GM23338 (cell line): ENCODE measurements around the gene RAB12. TPM values are rescaled to one million over a fixed set of nuclear protein-coding genes. Genes with fewer than 3 reads are reported as not detected.

ENCODE experiments used
- ATAC-seq: fragments of 200-7000 bp; cut with Tn5 transposase; 3 replicates; pipeline ENCODE4 v1.9.1; 2020
- DNase-seq: peaks from one replicate; pipeline ENCODE4 v3.0.0-alpha.2; 2015; ENCODE audit warnings: low spot score
- H2AFZ ChIP-seq: fragments of 200-600 bp; sonication (generic); 2 replicates; pipeline ENCODE4 v1.8.0; 2016; ENCODE audit warnings: antibody characterized with exemption, mild to moderate bottlenecking, moderate library complexity
- H3F3A ChIP-seq: fragments of 200-600 bp; sonication (generic); replicated peaks from 2 replicates; pipeline ENCODE4 v1.8.0; 2017; ENCODE audit warnings: antibody characterized with exemption, mixed run types, low read depth
- H3K27ac ChIP-seq: fragments of 200-600 bp; sonication (generic); 2 replicates; pipeline ENCODE4 v1.6.1; 2016; ENCODE audit warnings: low read depth
- H3K27me3 ChIP-seq: fragments of 200-600 bp; sonication (generic); 2 replicates; pipeline ENCODE4 v1.8.0; 2016; ENCODE audit warnings: mild to moderate bottlenecking, mixed run types, moderate library complexity; ENCODE audit not compliant: insufficient read depth
- H3K36me3 ChIP-seq: fragments of 200-600 bp; sonication (generic); 2 replicates; pipeline ENCODE4 v1.8.0; 2016; ENCODE audit warnings: mild to moderate bottlenecking; ENCODE audit not compliant: insufficient read depth
- H3K4me1 ChIP-seq: fragments of 200-600 bp; sonication (generic); 2 replicates; pipeline ENCODE4 v1.8.0; 2016; ENCODE audit warnings: mild to moderate bottlenecking, moderate library complexity; ENCODE audit not compliant: insufficient read depth
- H3K4me2 ChIP-seq: fragments of 200-600 bp; sonication (generic); 2 replicates; pipeline ENCODE4 v1.7.1; 2017; ENCODE audit warnings: mixed run types
- H3K4me3 ChIP-seq: fragments of 200-600 bp; sonication (generic); 2 replicates; pipeline ENCODE4 v1.6.1; 2016; ENCODE audit warnings: mixed run types
- H3K79me2 ChIP-seq: fragments of 200-600 bp; sonication (generic); replicated peaks from 2 replicates; pipeline ENCODE4 v1.8.0; 2017; ENCODE audit warnings: mild to moderate bottlenecking; ENCODE audit not compliant: insufficient read depth
- H3K9me2 ChIP-seq: fragments of 200-600 bp; sonication (generic); 2 replicates; pipeline ENCODE4 v1.8.0; 2017; ENCODE audit not compliant: insufficient read depth
- H4K20me1 ChIP-seq: fragments of 200-600 bp; sonication (generic); replicated peaks from 2 replicates; pipeline ENCODE4 v1.8.0; 2017; ENCODE audit warnings: mild to moderate bottlenecking; ENCODE audit not compliant: insufficient read depth
- H3K27ac Mint-ChIP-seq: 2 replicates; pipeline ENCODE4 v1.8.0; 2020; ENCODE audit warnings: inconsistent platforms, mild to moderate bottlenecking, moderate library complexity, mixed read lengths
- H3K27me3 Mint-ChIP-seq: 3 replicates; pipeline ENCODE4 v1.8.0; 2022; ENCODE audit warnings: low read depth, mild to moderate bottlenecking, moderate library complexity, mixed read lengths, inconsistent platforms; ENCODE audit not compliant: insufficient read depth, poor library complexity
- H3K36me3 Mint-ChIP-seq: 3 replicates; pipeline ENCODE4 v1.8.0; 2021; ENCODE audit warnings: low read depth, mild to moderate bottlenecking, inconsistent platforms, moderate library complexity, mixed read lengths
- H3K4me1 Mint-ChIP-seq: 3 replicates; pipeline ENCODE4 v1.8.0; 2020; ENCODE audit warnings: mild to moderate bottlenecking, inconsistent platforms, mixed read lengths
- H3K4me3 Mint-ChIP-seq: 3 replicates; pipeline ENCODE4 v1.8.0; 2021; ENCODE audit warnings: moderate library complexity, mild to moderate bottlenecking, inconsistent platforms, mixed read lengths
- H3K9me3 Mint-ChIP-seq: 3 replicates; pipeline ENCODE4 v1.8.0; 2020; ENCODE audit warnings: moderate library complexity, mild to moderate bottlenecking, inconsistent platforms, mixed read lengths
- CREB1 ChIP-seq: fragments of 250-450 bp; sonication (Bioruptor Pico); IDR thresholded peaks from 2 replicates; pipeline ENCODE4 v1.5.0; 2020; ENCODE audit warnings: low read depth, mild to moderate bottlenecking, moderate library complexity
- CTCF ChIP-seq, 2 experiments: fragments of 200-600 bp in 1 of 2; sonication (generic) in 1 of 2; conservative IDR thresholded peaks; 2 replicates each; pipeline versions ENCODE4 v1.5.1 to v1.6.1; 2016 to 2017; ENCODE audit warnings: antibody characterized with exemption in 2 of 2, low read depth in 2 of 2, mild to moderate bottlenecking in 2 of 2, moderate library complexity in 1 of 2
- ETS1 ChIP-seq: IDR thresholded peaks from 2 replicates; pipeline ENCODE4 v1.6.1; 2016; ENCODE audit warnings: antibody characterized with exemption
- EZH2 ChIP-seq: fragments of 200-600 bp; sonication (generic); IDR thresholded peaks from one replicate; pipeline ENCODE4 v1.8.0; 2017; ENCODE audit warnings: antibody characterized with exemption, mild to moderate bottlenecking, low read depth; ENCODE audit not compliant: unreplicated experiment
- EZH2phosphoT487 ChIP-seq: fragments of 200-600 bp; sonication (generic); IDR thresholded peaks from one replicate; pipeline ENCODE4 v1.8.1; 2018; ENCODE audit warnings: antibody characterized with exemption; ENCODE audit not compliant: unreplicated experiment
- JUNB ChIP-seq: IDR thresholded peaks from one replicate; pipeline ENCODE4 v1.6.1; 2016; ENCODE audit warnings: antibody characterized with exemption; ENCODE audit not compliant: unreplicated experiment
- NANOG ChIP-seq: IDR thresholded peaks from 2 replicates; pipeline ENCODE4 v1.6.1; 2016; ENCODE audit warnings: antibody characterized with exemption, borderline replicate concordance
- POLR2AphosphoS5 ChIP-seq: IDR thresholded peaks from 2 replicates; pipeline ENCODE4 v1.6.1; 2016; ENCODE audit warnings: antibody characterized with exemption, low read depth
- REST ChIP-seq: IDR thresholded peaks from one replicate; pipeline ENCODE4 v1.6.1; 2018; ENCODE audit warnings: antibody characterized with exemption; ENCODE audit not compliant: unreplicated experiment
- STAT1 ChIP-seq: IDR thresholded peaks from one replicate; pipeline ENCODE4 v1.6.1; 2016; ENCODE audit warnings: antibody characterized with exemption; ENCODE audit not compliant: unreplicated experiment
- ZNF114 ChIP-seq: fragments of 250-450 bp; sonication (Bioruptor Pico); IDR thresholded peaks from 2 replicates; pipeline ENCODE4 v1.5.0; 2020; ENCODE audit warnings: mild to moderate bottlenecking, moderate library complexity
- ZNF331 ChIP-seq: fragments of 250-450 bp; sonication (Bioruptor Pico); IDR thresholded peaks from 2 replicates; pipeline ENCODE4 v1.5.0; 2020; ENCODE audit warnings: low read depth, mild to moderate bottlenecking, moderate library complexity
- ZNF462 ChIP-seq: fragments of 250-450 bp; sonication (Bioruptor Pico); IDR thresholded peaks from 2 replicates; pipeline ENCODE4 v1.5.0; 2020; ENCODE audit warnings: mild to moderate bottlenecking, moderate library complexity
- polyA plus RNA-seq: library from polyadenylated mRNA; unstranded; fragments of >200 nt; fragmentation: Nextera tagmentation; extraction: Ambion mirVana; gene quantifications from 2 replicates; pipeline ENCODE4 v1.2.1, GENCODE V29; 2016
- total RNA-seq: library from RNA; depleted of rRNA; stranded (reverse); fragments of >200 nt; shearing (Covaris generic); gene quantifications from 2 replicates; pipeline ENCODE4 v1.2.3, GENCODE V29; 2014

The RAB12 gene
- total and polyA plus RNA-seq, 2 experiments from 2014 or later = 16.7 to 80.4 TPM

GRCh38 chr18:8685914-8686216 is 76.6 kb downstream of the RAB12 start:
- Mint-ChIP-seq H3K9me3 (no peaks in the 10 kb centered on the region), H3K36me3 (no peaks in the 10 kb centered on the region), H3K4me1 (peaks cover 28% of the 10 kb centered on the region), H3K27ac (no peak overlapping the region), H3K4me3 (no peak overlapping the region), H3K27me3 (peaks cover 12% of the 10 kb centered on the region)
- Histone ChIP-seq H3K27me3 (no peaks in the 10 kb centered on the region), H3K9me2 (no peaks in the 10 kb centered on the region), H3K4me1 (peaks cover 24% of the 10 kb centered on the region), H2AFZ (peak overlapping the region; percentile 97), H3K4me3 (no peak overlapping the region), H3K36me3 (no peaks in the 10 kb centered on the region), H3K4me2 (no peak overlapping the region), H4K20me1 (no peaks in the 10 kb centered on the region), H3K79me2 (no peaks in the 10 kb centered on the region), H3F3A (no peaks in the 10 kb centered on the region), H3K27ac (no peak overlapping the region)
- DNase-seq = no peak
- ATAC-seq = no peak
- TF ChIP-seq CREB1 (CRISPR knock-in tag) = no peak
- no peak for TF ChIP-seq CTCF (conservative IDR thresholded peaks at IDR 0.05; ENCODE audit: low read depth in 2 of 2)
- TF ChIP-seq JUNB = no peak
- no peak for TF ChIP-seq REST
- no peak for TF ChIP-seq EZH2
- no peak for TF ChIP-seq ZNF462 (CRISPR knock-in tag)
- no peak for TF ChIP-seq ZNF331 (CRISPR knock-in tag)
- TF ChIP-seq ZNF114 (CRISPR knock-in tag) = no peak
- TF ChIP-seq STAT1 = no peak
- no peak for TF ChIP-seq NANOG
- no peak for TF ChIP-seq EZH2phosphoT487
- TF ChIP-seq ETS1 = no peak
- no peak for TF ChIP-seq POLR2AphosphoS5
